NCI-H128 (cell line): Measurements from ENCODE around the gene PLAAT4.
"Not testable (repeated sequence)": the region's sequence is repeated elsewhere in the genome, so short reads cannot be mapped to it uniquely, and the experiment has no call there.

Source experiments
- DNase-seq: peaks from one replicate; lab custom pipeline; 2025; ENCODE audit not compliant: unreplicated experiment; lab: John Stamatoyannopoulos, UW

Gene PLAAT4

DNA sequence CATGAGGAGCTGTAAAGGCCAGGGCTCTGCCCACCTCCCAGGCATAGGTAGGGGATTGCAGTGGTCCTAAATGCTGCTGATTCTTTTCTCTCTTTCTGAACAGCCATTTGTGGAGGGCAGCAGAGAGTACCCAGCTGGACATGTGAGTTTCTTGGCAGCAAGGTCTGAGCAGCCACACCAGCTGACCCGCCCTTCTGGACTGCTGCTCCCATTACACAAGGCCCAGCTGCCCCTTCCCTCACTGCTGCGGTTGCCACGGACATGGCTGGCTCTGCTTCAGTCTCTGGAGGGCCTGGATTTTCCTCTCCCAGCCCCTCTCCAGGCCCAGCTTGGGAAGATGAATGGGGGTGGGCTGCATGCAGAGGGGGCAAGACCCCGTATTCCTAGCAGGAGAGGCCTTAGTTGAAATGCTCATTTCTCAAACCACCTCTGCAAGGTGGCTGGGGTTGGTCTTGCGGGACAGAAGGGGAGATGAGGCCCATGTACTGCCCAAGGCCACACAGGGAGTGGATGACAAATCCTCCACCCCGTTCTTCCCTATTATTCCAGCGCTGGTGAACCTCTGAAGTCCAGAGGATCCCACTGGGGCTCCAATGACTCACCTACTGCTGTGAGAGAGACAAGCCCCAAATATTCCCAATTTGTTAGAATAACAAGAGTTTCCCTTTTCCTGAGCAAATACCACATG, 26.1 kb upstream of the PLAAT4 start:
- DNase-seq: no peak

GRCh38 chr11:63511048-63511748, 25.4 kb upstream of the PLAAT4 start:
- DNase-seq: no peak

DNA sequence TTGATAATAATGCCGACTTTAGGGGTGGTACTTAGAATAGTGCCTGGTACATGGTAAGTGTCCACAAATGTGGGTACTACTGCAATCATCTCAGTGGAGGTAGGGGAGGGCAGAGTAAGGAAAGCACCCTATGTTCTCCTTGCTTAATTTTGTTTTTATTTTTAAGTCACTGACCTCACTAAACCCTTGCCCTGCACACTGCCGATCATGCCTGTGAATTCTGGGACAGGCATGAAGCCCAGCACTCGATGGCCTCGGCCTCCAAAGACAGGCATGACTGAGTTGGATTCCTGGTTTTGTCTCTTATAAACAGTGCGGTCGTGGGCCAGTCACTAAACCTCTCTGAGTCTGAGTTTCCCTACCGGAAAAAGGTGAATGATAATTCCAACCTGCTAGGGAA, 23.8 kb upstream of the PLAAT4 start:
- DNase-seq: no peak

GRCh38 chr11:63516109-63516508, 20.5 kb upstream of the PLAAT4 start:
- no peak for DNase-seq

DNA sequence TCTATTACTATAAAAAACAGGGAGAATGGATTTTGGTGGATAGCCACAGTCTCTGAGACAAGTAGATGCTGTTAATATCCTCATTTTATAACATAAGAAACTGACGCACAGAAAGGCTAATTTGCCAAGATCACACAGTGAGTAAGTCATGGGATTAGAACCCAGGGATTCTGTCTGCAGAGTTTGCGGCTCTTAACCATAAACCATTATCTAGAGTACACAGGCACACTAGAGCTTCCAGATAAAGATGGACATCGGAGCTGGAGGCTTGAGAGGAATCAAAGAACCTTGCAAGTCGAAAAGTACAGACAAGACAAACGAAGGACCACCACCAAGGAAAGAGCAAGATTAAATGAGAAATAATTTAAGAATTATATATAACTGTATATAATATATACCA, 19.5 kb upstream of the PLAAT4 start:
- DNase-seq: no peak

DNA sequence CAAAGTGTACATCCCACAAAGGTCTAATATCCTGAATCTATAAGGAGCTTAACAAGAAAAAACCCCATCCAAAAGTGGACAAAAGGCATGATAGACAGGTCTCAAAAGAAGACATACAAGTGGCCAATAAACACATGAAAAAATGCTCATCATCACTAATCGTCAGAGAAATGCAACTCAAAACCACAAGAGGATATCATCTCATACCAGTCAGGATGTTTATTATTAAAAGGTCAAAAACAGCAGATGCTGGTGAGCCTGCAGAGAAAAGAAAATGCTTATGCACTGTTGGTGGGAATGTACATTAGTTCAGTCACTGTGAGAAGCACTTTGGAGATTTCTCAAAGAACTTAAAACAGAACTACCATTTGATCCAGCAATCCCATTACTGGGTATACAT, 18.1 kb upstream of the PLAAT4 start:
- no peak for DNase-seq

DNA sequence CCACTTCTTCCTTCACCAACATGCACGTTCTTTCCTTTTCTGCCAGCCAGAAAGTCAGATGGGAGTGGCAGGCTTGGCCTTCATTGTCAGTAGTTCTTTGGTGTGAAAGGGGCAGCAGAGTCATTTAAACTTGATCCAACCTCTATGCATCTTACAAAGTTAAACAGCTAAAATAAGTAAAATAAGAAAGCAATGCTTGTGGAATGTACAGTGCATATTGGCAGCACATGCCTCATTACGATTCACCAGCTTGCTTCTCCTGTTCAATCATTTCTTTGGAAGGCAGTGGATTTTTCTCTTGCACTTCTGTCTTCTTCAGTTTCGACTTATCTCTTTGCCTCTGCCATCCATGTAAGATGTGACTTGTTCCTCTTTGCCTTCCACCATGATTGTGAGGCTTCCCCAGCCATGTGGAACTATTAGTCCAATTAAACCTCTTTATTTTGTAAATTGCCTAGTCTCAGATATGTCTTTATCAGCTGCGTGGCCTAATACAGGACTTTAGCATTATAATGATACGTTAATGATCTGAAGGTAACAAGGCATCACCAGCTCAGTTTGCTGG, 15.9 kb upstream of the PLAAT4 start:
- no peak for DNase-seq

DNA sequence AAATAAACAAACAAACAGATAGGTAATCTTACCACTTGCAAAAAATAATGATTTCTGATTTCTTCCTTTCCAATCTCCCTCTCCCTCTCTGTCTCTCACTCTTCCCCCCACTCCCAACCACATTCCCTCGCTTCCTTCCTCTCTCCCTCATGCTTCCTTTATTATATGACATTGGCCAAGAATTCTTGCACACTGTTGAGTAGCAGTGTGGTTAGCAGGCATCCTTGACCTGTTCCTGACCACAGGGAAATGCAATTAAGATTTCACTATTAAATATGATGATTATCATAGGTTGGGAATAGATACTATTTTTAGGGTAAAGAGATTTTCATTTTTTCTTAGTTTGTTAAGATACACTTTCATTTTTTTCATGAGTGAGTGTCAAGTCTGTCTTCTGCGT, 14.7 kb upstream of the PLAAT4 start:
- no peak for DNase-seq

GRCh38 chr11:63523151-63523550, 13.5 kb upstream of the PLAAT4 start:
- DNase-seq: no peak

DNA sequence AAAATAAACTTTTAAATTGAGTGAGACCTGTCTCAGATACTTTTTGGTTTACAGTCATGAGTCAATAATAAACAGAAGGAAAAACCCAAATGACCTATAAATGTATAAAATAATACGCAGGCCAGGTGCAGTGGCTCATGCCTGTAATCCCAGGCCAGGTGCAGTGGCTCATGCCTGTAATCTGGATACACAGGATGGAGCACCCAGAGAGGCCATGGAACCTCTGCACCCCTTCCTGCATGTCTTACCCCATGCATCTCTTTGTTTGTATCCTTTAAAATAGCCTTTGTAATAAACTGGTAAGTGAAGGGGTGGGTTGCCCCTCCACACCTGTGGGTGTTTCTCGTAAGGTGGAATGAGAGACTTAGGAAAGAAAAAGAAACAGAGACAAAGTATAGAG, 8.9 kb upstream of the PLAAT4 start:
- no peak for DNase-seq

DNA sequence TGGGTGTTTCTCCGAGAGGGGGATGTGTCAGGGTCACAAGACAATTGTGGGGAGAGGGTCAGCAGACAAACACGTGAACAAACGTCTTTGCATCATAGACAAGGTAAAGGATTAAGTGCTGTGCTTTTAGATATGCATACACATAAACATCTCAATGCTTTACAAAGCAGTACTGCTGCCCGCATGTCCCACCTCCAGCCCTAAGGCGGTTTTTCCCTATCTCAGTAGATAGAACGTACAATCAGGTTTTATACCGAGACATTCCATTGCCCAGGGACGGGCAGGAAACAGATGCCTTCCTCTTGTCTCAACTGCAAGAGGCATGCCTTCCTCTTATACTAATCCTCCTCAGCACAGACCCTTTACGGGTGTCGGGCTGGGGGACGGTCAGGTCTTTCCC, 8.5 kb upstream of the PLAAT4 start:
- not testable (repeated sequence) for DNase-seq

- not testable (repeated sequence) for DNase-seq
These were observed 7.8 kb upstream of the PLAAT4 start for GRCh38 chr11:63528729-63529278.

DNA sequence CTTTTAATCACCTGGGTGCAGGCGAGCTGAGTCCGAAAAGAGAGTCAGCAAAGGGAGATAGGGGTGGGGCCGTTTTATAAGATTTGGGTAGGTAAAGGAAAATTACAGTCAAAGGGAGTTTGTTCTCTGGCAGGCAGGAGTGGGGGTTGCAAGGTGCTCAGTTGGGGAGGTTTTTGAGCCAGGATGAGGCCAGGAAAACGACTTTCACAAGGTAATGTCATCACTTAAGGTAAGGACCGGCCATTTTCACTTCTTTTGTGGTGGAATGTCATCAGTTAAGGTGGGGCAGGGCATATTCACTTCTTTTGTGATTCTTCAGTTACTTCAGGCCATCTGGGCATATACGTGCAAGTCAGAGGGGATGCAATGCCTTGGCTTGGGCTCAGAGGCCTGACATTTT, 7.2 kb upstream of the PLAAT4 start:
- DNase-seq: not testable (repeated sequence)

GRCh38 chr11:63530021-63530420, 6.6 kb upstream of the PLAAT4 start:
- DNase-seq: no peak

GRCh38 chr11:63531074-63531792, 5.4 kb upstream of the PLAAT4 start:
- DNase-seq: not testable (repeated sequence)

- no peak for DNase-seq
These were observed 4.5 kb upstream of the PLAAT4 start for GRCh38 chr11:63532117-63532516.

GRCh38 chr11:63532799-63533475, 3.7 kb upstream of the PLAAT4 start:
- DNase-seq: no peak

- no peak for DNase-seq
These were observed 2.5 kb upstream of the PLAAT4 start for GRCh38 chr11:63534076-63534475.

DNA sequence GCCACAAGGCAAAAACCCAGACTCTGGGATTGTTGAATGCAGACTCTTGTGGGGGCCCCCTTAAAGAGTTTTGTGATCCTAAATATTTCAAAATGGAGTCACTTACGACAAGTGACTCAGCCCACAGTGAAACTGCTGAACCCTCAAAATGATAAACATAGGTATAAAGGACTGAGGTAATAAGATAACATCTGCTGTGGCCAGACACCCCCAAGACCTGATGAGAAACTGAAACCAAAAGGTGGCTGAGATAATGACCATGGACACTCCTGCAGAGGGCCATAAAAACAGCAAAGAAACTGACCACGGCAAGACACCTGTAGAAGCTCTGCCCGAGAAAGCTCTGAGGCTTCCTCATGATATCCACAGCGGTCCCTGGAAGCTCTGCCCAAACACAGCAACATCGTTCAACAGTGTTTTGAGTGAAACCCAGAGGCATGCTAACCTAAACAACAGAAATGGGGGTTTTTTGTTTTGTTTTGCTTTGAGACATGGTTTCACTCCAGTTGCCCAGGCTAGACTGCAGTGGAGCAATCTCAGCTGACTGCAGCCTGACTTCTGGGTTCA, 1.6 kb upstream of the PLAAT4 start:
- no peak for DNase-seq

GRCh38 chr11:63535734-63536133, 874 bp upstream of the PLAAT4 start:
- DNase-seq: no peak
